GM12873 (cell line): ENCODE measurements around the gene KRTAP9-7.

ENCODE experiments used
- TF ChIP-seq, protein P1 (sequence below): IDR thresholded peaks from 2 replicates; pipeline ENCODE4 v1.5.1; 2012; ENCODE audit warnings: low read depth, mild to moderate bottlenecking, moderate library complexity, low read length, control low read depth; ENCODE audit not compliant: insufficient read depth; ENCODE audit errors: missing control alignments

The KRTAP9-7 gene

DNA sequence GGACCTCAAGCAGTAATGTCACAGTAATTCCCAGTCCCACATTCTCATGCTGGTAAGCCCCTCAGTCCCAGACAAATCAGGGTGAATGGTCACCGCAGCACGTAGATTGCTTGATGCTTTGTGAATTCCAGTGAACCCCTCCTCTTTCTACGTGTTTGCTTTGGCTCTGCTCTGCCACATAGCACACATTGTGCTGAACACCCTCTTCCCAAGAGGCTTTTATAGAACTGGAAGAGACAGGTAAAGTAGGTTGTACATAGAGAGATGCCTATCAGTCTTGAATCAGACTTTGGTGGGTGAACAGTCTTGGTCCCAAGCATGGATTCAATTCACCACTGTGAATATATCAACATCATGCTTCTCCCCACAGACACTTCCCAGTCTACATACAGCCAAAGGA is 10.9 kb upstream of the KRTAP9-7 start:
- TF ChIP-seq, protein P1, sequence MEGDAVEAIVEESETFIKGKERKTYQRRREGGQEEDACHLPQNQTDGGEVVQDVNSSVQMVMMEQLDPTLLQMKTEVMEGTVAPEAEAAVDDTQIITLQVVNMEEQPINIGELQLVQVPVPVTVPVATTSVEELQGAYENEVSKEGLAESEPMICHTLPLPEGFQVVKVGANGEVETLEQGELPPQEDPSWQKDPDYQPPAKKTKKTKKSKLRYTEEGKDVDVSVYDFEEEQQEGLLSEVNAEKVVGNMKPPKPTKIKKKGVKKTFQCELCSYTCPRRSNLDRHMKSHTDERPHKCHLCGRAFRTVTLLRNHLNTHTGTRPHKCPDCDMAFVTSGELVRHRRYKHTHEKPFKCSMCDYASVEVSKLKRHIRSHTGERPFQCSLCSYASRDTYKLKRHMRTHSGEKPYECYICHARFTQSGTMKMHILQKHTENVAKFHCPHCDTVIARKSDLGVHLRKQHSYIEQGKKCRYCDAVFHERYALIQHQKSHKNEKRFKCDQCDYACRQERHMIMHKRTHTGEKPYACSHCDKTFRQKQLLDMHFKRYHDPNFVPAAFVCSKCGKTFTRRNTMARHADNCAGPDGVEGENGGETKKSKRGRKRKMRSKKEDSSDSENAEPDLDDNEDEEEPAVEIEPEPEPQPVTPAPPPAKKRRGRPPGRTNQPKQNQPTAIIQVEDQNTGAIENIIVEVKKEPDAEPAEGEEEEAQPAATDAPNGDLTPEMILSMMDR, result no peak

DNA sequence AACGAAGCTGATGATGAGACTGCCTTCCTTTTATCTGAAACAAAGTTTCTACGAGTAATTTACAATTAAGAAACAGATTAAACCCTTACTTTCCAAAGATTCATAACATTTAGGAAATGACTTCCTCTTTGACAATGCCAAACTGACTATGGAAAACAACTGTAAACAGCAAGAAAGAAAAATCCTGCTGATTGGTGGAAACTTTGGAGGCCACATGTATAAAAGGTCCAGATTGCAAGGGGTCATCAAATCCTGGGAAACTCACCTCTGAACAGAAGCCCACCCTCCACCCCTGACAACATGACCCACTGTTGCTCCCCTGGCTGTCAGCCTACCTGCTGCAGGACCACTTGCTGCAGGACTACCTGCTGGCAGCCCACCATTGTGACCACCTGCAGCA is 10.4 kb upstream of the KRTAP9-7 start, which contains the start of gene KRTAP9-6:
Gene KRTAP9-6 (plus strand): TSS at position 301 of the 400 bp plus-strand sequence. CDS start 0 bp downstream, at position 301.
- TF ChIP-seq, protein P1, result no peak

DNA sequence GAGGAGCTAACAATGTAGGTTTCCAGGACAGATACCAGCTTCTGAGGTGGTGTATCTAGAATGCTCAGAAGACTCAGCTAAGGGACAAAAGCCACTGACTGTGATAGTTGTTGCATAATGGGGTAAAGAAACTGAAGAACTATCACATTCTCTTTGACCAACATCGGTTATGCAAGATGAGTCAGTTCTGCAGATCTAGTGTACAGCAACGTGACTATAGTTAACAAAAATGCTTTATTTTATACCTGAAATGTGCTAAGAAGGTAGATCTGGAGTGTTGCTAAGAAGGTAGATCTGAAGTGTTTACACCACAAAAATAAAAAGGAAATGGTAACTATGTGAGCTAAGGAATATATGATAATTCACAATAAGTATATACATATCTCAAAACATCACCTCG is 7.8 kb upstream of the KRTAP9-7 start:
- TF ChIP-seq, protein P1, result no peak

DNA sequence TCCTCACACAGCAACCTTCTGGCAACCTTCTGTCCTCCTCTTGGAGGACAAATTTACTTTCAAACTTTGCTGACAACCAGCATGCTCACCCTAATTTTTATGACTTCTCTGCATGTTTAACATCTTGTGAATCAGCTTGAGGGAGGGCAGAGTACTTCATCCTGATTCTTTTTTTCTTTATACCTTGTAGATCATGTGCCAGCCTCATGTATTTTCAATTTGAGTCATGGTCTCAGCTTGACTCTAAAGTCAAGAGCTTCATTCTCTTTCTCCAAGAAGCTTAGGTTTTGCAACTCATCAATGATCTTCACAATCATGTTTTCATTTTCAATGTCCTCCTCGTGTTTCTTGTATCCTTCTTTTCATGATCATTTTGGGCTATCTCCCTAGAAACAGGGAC is 3.6 kb upstream of the KRTAP9-7 start:
- TF ChIP-seq, protein P1, result no peak

DNA sequence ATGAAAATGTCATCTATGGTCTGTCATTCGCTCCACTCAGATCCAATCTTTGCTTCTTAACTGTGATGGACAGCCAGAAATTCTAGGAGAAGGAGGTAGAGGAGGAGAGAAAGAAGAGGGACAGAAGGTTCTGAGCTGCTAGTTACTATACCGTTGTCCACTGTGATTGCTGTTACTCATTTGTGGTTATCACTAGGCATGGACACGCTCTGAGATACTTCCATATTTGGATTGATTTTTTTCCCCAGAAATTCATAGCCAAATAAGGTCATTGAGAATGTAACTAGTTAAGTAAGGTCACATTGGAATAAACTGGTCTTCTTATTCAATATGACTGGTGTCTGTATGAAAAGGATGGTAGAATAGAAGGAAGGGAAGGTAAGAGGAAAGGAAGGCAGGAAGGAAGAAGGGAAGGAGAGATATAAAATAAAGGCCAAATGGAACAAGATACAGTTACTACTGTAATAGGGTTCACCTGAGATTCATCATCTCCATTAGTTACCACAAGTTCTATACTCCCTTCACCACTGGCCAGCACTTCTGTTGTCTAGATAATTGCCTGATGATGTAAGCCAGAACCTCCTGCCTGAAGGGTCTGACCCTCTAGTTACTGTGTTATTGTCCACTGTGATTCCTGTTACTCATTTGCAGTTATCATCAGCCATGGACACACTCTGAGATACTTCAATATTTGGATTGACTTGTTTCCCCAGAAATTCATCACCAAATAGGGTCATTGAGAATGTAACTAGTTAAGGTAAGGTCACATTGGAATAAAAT is 2.9 kb downstream of the KRTAP9-7 start:
- TF ChIP-seq, protein P1, result no peak

DNA sequence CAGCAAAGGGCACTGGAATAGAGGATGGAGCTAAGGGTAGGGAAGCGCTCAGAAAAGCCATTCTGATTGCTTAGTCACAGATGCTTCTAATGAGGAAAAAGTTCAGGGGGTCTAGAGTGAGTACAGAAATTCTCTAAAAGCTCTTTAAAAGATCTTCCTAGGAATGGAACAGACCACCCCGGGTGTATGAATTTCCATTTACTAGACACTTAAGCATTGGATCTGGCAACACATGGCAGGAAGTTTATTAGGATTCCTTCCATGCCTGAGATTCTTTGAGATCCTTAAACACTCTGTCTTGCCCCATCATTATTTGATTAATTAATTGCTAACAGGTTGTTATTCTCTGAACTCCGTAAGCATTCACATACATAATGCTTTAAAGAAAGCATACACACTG is 8.5 kb downstream of the KRTAP9-7 start:
- TF ChIP-seq, protein P1, result no peak

DNA sequence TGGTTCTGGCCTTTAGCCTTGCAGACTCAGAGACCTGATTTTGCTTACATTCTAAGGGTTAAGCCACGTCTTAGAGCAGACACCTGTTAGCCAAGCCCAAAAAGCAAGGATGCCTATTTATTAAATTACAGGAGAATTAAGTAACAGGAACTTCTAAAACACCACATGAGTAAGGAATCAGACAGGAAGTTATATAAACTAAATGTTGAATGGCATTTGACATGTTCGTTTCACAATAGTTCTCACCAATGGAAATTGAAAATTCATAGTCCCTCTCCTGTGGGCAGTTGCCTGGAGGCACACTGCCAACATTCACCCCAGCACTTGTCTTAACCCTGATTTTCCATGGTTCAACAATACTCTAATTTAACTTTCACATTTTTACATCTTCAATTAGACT is 9.0 kb downstream of the KRTAP9-7 start:
- TF ChIP-seq, protein P1, result no peak
